GM23248 (cell line): Measurements from ENCODE around the gene EPN2.

Experiments
- EZH2 ChIP-seq: fragments of 200-600 bp; sonication (generic); IDR thresholded peaks from 2 replicates; pipeline ENCODE4 v1.6.1; 2018; ENCODE audit warnings: antibody characterized with exemption, mild to moderate bottlenecking; ENCODE audit not compliant: insufficient read depth, poor library complexity, severe bottlenecking
- EZH2phosphoT487 ChIP-seq: fragments of 200-600 bp; sonication (generic); IDR thresholded peaks from 2 replicates; pipeline ENCODE4 v1.6.1; 2018; ENCODE audit warnings: antibody characterized with exemption, moderate library complexity, mild to moderate bottlenecking, low read depth; ENCODE audit not compliant: insufficient read depth

- TF ChIP-seq EZH2phosphoT487 (no peak), EZH2 (no peak)
Observed at GRCh38 chr17:19271780-19272357, 34.7 kb downstream of the EPN2 start.
